ENCODE measurements around the gene NLGN4Y.

Gene NLGN4Y

DNA sequence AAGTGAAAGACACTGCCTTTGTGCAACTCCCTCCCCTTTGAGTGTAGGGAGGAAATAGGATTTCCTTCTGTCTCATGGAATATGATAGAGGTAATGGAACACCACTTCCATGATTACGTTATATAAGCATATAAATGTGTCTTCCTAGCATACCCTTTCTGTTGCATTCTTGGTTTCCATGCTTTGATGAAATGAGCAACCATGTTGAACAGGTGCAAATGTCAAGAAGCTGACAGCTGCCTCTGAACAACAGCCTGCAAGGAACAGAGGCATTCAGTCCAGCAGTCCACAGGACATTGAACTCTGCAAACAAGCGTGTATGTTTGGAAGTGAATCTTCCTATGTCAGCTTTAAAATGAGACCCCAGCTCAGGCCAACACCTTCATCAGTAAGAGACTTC is 117.5 kb downstream of the NLGN4Y start:
- H3K27me3 ChIP-seq (ENCODE audit: control insufficient read depth, low read length): no peaks in the 10 kb centered on the region
- H3K9me2 ChIP-seq (replicated peaks; ENCODE audit: control insufficient read depth, low read length): no peaks in the 10 kb centered on the region
- no peak overlapping the region for H3K4me2 ChIP-seq (ENCODE audit: low read length)
- no peak overlapping the region for H3K27ac ChIP-seq (ENCODE audit: low read depth, low read length)
- no peaks in the 10 kb centered on the region for H3F3A ChIP-seq (ENCODE audit: control insufficient read depth, insufficient read depth)
- no peaks in the 10 kb centered on the region for H4K20me1 ChIP-seq (ENCODE audit: control insufficient read depth, insufficient read depth, low read depth, low read length)
- H3K4me1 ChIP-seq (ENCODE audit: control insufficient read depth, low read length): no peaks in the 10 kb centered on the region
- H3K79me2 ChIP-seq (ENCODE audit: control insufficient read depth, low read length): no peaks in the 10 kb centered on the region
- H3K36me3 ChIP-seq (ENCODE audit: control insufficient read depth, low read length): no peaks in the 10 kb centered on the region
- TF ChIP-seq, protein P1, sequence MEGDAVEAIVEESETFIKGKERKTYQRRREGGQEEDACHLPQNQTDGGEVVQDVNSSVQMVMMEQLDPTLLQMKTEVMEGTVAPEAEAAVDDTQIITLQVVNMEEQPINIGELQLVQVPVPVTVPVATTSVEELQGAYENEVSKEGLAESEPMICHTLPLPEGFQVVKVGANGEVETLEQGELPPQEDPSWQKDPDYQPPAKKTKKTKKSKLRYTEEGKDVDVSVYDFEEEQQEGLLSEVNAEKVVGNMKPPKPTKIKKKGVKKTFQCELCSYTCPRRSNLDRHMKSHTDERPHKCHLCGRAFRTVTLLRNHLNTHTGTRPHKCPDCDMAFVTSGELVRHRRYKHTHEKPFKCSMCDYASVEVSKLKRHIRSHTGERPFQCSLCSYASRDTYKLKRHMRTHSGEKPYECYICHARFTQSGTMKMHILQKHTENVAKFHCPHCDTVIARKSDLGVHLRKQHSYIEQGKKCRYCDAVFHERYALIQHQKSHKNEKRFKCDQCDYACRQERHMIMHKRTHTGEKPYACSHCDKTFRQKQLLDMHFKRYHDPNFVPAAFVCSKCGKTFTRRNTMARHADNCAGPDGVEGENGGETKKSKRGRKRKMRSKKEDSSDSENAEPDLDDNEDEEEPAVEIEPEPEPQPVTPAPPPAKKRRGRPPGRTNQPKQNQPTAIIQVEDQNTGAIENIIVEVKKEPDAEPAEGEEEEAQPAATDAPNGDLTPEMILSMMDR (IDR thresholded peaks at IDR 0.05; ENCODE audit: low read depth, low read length, poor library complexity, severe bottlenecking): no peak
- H3K9me3 ChIP-seq (ENCODE audit: control insufficient read depth, insufficient read depth, low read length): no peaks in the 10 kb centered on the region
- H3K4me3 ChIP-seq (ENCODE audit: low read length): no peak overlapping the region

DNA sequence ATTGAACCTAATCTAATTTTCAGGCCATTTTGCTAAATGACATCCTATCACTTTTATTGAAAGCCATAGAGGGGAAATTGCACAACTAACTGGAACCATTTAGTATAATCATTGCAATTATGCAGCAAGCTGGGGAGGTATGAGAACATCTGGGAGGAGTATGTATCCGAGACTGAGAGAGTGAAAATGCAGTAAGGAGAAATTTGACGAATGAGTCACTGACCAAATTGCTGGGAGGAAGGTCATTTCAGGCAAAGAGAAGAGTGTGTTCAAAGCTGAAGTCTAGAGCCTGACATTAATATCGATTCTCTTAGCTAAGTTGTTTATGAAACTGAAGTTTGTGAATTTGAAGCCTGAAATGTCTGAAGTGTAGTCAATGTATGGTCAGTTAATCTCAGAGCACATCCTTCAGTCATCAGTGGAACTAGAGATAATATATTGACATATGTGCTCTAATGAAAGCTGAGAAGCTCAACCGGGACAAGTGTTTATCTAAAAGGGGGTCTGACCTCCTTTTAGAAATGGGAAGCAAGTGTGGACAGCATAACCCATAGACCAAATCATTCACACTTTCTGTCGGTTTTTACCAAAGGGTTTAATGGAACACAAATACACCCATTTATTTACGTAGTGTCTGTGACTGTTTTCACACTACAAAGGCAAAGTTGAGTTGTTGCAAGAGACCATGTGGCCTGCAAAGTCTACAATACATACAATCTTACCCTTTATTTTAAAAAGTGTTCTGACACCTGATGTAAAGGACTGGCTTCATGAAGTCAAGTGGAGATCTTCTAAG is 120.0 kb downstream of the NLGN4Y start:
- no peak overlapping the region for H3K4me2 ChIP-seq (ENCODE audit: low read length)
- no peaks in the 10 kb centered on the region for H3F3A ChIP-seq (ENCODE audit: control insufficient read depth, insufficient read depth)
- H4K20me1 ChIP-seq (ENCODE audit: control insufficient read depth, insufficient read depth, low read depth, low read length): no peaks in the 10 kb centered on the region
- no peaks in the 10 kb centered on the region for H3K36me3 ChIP-seq (ENCODE audit: control insufficient read depth, low read length)
- no peak for TF ChIP-seq EZH2phosphoT487 (IDR thresholded peaks at IDR 0.05; ENCODE audit: borderline replicate concordance, low read length)
- TF ChIP-seq, protein P1 (IDR thresholded peaks at IDR 0.05; ENCODE audit: low read depth, low read length, poor library complexity, severe bottlenecking): no peak
- H3K4me3 ChIP-seq (ENCODE audit: low read length): no peak overlapping the region
- no peaks in the 10 kb centered on the region for H3K27me3 ChIP-seq (ENCODE audit: control insufficient read depth, low read length)
- H3K27ac ChIP-seq (ENCODE audit: low read depth, low read length): no peak overlapping the region
- H3K4me1 ChIP-seq (ENCODE audit: control insufficient read depth, low read length): no peaks in the 10 kb centered on the region
- H3K9me2 ChIP-seq (replicated peaks; ENCODE audit: control insufficient read depth, low read length): no peaks in the 10 kb centered on the region
- H3K9me3 ChIP-seq (ENCODE audit: control insufficient read depth, insufficient read depth, low read length): no peaks in the 10 kb centered on the region
- H3K79me2 ChIP-seq (ENCODE audit: control insufficient read depth, low read length): no peaks in the 10 kb centered on the region

DNA sequence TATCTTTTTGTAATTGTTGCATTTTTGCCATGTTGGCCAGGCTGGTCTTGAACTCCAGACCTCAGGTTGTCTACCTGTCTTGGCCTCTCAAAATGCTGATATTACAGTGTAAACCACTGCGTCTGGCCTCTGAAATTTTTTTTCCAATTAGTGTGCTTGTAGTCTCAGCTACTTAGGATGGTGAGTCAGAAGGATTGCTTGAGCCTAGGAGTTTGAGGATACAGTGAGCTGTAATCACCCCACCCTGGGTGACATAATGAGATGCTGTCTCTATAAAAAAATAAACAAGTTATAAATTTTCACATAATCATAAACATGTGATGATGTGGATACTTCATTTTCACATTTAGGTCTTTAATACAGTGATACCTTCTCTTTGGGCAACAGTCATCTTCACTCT is 154.9 kb downstream of the NLGN4Y start:
- H3F3A ChIP-seq (ENCODE audit: control insufficient read depth, insufficient read depth): no peaks in the 10 kb centered on the region
- TF ChIP-seq EZH2phosphoT487 (IDR thresholded peaks at IDR 0.05; ENCODE audit: borderline replicate concordance, low read length): no peak
- TF ChIP-seq, protein P1 (IDR thresholded peaks at IDR 0.05; ENCODE audit: low read depth, low read length, poor library complexity, severe bottlenecking): no peak

More for the DNA sequence above, 154.9 kb downstream of the NLGN4Y start:
- no peaks in the 10 kb centered on the region for H3K79me2 ChIP-seq (ENCODE audit: control insufficient read depth, low read length)
- H3K27ac ChIP-seq (ENCODE audit: low read depth, low read length): no peak overlapping the region
- no peak overlapping the region for H3K4me3 ChIP-seq (ENCODE audit: low read length)
- no peaks in the 10 kb centered on the region for H3K36me3 ChIP-seq (ENCODE audit: control insufficient read depth, low read length)
- H3K9me2 ChIP-seq (replicated peaks; ENCODE audit: control insufficient read depth, low read length): no peaks in the 10 kb centered on the region
- no peak overlapping the region for H3K4me2 ChIP-seq (ENCODE audit: low read length)
- H3K9me3 ChIP-seq (ENCODE audit: control insufficient read depth, insufficient read depth, low read length): no peaks in the 10 kb centered on the region
- no peaks in the 10 kb centered on the region for H4K20me1 ChIP-seq (ENCODE audit: control insufficient read depth, insufficient read depth, low read depth, low read length)
- H3K27me3 ChIP-seq (ENCODE audit: control insufficient read depth, low read length): no peaks in the 10 kb centered on the region
- H3K4me1 ChIP-seq (ENCODE audit: control insufficient read depth, low read length): no peaks in the 10 kb centered on the region
